ENCODE results near the gene JADE1.

GRCh38 chr4:128850252-128850651 is 40.8 kb downstream of the JADE1 start:
- TF ChIP-seq CTCF (conservative IDR thresholded peaks at IDR 0.05; ENCODE audit: low read depth, low read length) (no peak), EZH2 (IDR thresholded peaks at IDR 0.05; ENCODE audit: borderline replicate concordance, low read depth, low read length, poor library complexity, severe bottlenecking) (no peak)

Measured in A673 (cell line).